NOMO-1 (cell line): ENCODE data around the gene CDKN2B-AS1.

Experiments used
- DNase-seq, 2 experiments: peaks; one replicate each; lab custom pipeline; 2025; ENCODE audit not compliant: unreplicated experiment in 2 of 2; lab: John Stamatoyannopoulos, UW

Gene CDKN2B-AS1

GRCh38 chr9:22078081-22078480, 83.5 kb downstream of the CDKN2B-AS1 start:
- no peak for DNase-seq

DNA sequence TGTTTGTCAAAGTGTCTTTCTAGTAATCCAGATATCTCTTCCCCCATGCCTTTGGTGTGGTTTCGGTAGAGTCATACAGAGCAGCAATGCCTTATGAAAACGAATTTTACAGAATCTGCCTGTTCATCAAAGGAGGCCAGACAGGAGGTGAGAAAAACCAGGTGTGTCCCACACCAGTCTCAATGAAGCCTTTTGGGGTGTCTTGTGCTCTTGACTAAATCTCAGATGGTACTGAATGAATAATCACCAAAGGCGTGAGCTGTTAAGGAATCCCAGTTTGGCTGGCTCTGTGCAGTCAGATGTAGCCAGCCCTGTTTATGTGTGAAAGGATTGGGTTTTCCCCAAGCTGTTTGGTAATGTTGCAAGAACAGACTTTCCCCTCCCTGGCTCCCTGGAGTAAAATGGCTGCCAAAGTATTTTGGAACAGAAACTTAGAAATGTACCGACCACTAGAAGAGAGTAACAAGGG, 85.3 kb downstream of the CDKN2B-AS1 start:
- no peak for DNase-seq

GRCh38 chr9:22084336-22085035, 89.9 kb downstream of the CDKN2B-AS1 start:
- DNase-seq, result no peak

DNA sequence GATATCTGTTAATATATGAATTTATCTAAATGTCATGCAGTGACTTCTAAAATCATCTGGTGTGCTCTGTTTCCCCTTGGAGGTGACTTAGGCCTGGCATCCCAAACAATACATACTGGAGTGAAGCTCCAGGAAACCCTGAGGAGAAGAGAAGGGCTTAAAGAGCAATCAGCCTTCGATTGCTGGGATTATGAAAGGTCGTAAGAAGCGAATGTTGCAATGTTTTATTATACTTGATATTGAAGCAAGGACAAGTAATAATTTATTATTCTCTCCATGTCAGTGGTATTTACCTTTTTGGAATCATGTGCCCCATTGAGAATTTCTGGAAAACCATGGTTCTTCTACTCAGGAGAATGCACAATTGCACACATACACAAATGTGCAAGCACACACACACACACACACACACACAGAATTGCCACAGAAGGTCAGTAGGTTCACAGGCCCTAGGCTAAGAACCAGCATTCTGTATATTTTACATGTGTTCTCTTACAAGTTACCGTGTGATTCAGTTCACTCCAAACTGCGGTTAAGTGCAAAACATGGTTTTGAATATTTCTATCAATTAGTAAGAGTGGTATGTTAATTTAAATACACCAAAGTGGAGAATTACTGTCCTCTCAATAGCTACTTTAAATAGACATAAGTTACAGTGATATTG, 93.6 kb downstream of the CDKN2B-AS1 start:
- DNase-seq, result no peak

DNA sequence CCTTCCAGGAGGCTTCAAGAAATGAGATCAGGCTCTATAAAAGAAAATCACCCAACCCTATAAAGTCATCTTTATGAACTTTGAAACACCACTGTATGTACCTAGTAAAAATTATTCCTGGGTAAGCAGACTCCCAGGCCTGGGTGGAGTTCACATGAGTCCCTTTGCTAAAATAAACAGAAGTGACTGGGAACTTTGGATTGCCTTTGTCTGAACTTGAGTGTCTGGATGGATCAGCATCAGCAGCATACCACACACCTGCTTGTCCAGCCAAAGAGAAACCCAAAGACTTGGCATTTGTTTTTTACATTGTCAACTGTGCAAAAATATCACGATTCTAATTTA, 94.1 kb downstream of the CDKN2B-AS1 start:
- no peak for DNase-seq

GRCh38 chr9:22097707-22098106, 103.1 kb downstream of the CDKN2B-AS1 start:
- DNase-seq, result no peak

DNA sequence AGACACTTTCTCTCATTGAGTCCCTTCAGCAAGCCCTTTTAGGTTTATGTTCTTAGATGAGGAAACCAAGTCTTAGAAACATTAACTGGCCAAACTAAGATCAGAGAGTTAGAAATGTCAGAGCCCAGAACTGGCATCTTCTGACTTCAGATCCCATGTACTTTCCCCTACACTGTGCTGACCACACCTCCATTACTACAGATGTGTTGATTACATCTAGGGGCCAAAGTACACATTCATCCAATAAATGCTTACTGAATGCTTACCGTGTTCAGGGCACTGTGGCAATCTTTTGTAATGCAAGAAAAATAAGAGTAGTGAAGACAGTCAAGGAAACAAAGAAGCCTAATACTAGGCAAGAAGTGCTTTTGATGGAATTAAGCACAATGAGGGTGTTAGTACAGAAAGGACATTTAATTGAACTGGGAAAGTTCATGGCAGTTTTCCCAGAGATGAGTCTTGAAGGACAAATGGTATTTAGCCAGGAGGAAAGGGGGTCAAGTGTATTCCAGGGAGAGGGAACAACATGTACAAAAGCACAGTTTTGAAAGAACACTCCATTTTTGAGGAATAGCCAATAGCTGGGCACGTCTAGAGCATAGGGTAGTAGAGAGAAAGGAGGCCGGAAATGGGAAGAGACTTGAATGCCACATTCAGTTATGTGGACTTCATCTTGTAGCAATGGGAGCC, 104.2 kb downstream of the CDKN2B-AS1 start:
- no peak for DNase-seq

GRCh38 chr9:22100626-22101025, 106.0 kb downstream of the CDKN2B-AS1 start:
- no peak for DNase-seq

DNA sequence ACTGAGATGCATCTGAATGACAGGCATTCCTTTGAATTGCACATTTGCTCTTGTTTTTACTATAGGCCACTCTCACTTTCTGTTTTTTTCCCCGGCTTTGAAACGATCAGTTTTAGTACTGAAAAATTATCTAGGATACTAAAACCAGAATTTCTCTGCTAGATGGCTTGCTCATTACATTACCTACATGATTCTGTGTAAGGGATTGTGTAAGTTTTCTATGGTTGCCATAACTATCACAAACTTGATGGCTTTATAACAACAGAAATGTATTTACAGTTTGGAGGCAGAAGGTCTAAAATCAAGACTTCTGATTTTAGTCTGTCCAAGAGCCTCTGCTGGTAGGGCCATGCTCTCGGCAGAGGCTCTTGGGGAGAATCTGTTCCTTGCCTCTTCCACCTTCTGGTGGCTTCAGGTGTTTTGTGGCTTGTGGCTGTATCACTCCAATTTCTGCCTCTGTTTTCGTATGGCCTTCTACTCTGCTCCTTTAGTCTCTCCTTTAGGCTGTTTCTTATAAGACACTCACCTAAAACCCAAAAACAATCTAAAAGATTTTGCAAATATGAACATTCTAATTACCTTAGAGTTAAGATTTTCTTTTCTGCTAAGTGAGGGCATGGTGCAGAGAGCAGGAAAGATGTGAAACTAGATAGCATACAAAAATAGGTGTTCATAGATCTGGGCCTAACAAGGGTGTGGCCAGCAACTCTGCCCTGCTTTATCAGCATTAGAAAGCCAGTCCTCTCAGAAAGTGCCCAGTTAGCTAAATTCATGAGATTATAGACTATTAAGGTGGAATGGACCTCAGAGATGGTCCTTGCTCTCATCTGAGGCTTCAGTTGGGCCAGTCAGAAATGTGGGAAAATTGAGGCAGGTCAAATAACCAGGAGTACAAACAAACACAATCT, 107.8 kb downstream of the CDKN2B-AS1 start:
- no peak for DNase-seq

GRCh38 chr9:22103685-22104575, 109.3 kb downstream of the CDKN2B-AS1 start:
- DNase-seq, result no peak

DNA sequence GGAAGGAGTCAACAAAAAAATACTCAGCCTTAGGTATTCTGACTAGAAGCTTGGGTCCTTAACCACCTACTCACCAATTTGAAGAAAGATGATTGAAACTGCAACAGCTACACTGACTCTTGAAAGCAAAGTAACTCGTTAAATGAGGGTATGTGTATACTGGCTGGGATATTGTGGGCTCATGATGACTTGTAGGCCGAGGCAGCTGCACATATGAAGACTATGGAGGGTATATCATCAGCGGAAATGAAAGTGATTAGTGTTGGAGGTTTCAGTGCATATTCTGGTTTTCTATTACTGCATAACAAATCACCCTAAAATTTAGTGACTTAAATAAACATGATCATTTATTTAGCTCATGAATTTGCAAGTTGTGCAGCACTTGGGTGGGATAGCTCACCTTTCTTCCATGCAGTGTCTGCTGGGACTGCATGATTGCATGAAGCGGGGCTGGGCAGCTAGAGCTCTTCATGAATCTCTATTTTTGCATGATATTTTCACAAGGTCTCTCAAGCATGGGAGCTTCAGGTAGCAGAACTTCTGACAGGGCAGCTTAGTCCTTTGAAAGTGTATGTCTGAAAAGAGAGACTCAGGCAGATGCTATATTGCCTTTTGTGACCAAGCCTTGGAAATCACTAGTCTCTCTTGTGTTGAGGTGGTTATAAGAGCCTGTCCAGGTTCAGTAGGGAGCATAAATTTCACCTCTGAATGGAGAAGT, 110.6 kb downstream of the CDKN2B-AS1 start:
- DNase-seq, result no peak

DNA sequence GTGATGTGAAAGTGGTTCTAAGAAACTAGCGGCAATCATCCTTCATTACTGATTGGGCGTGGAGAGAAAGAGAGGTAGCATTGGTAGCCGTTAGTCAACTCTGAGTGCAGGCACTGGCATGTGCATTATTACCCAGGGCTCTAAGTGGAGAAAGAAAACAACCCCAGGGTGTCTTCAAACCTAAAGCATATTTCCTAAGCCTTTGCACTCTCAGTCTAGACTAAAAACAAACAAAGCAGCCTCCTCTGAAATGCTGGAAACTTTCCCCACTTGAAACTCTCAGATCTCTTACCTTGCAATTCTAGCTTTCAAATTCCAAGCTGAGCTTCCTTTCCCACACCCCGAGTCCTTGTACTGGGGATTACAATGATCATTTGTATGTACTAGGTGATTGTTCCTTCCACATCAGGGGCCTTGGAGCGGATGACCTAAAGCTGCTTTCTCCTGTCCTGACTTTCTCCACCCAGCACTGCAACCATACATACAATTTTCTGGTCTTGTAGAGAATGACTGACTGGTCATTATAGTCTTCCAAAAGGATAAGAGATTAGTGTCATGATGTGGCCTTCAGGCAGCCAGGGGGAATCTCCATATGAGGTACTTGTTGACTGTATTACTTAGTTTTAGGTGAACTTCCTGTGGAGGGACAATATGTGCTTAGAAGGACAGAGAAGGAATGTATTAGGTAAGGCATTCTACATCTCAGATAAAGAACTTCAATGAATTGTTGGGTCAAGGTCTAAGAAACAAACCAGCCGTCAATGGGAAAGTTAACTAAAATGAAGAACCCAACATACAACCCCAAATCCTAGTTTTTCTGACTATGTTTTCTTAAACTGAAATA, 112.8 kb downstream of the CDKN2B-AS1 start:
- DNase-seq, result no peak

- DNase-seq, result no peak
Observed at GRCh38 chr9:22108581-22109370, 114.2 kb downstream of the CDKN2B-AS1 start.

- no peak for DNase-seq
Observed at GRCh38 chr9:22111176-22111953, 116.8 kb downstream of the CDKN2B-AS1 start.

GRCh38 chr9:22111954-22112247, 117.3 kb downstream of the CDKN2B-AS1 start:
- DNase-seq, result no peak

GRCh38 chr9:22112870-22113821, 118.6 kb downstream of the CDKN2B-AS1 start:
- DNase-seq, result no peak
